Putamen (tissue), 1 donor: ENCODE data around the gene CCDC54.
A peak's percentile ranks its signal among the peaks of the same experiment; 100 is the strongest.

Experiments
- DNase-seq: peaks from one replicate; pipeline ENCODE4 v3.0.0-alpha.2; 2016; ENCODE audit warnings: low spot score

Gene CCDC54

GRCh38 chr3:107392549-107393165 is 15.4 kb downstream of the CCDC54 start:
- DNase-seq = no peak

- no peak for DNase-seq
These were observed 17.3 kb downstream of the CCDC54 start for GRCh38 chr3:107394502-107394901.

- peak; percentile 55 for DNase-seq
These were observed 17.8 kb downstream of the CCDC54 start for GRCh38 chr3:107395066-107395465.

- no peak for DNase-seq
These were observed 24.1 kb downstream of the CCDC54 start for GRCh38 chr3:107401301-107401700.

GRCh38 chr3:107402214-107402613 is 25.0 kb downstream of the CCDC54 start:
- DNase-seq = no peak

GRCh38 chr3:107404727-107405469 is 27.7 kb downstream of the CCDC54 start:
- DNase-seq = no peak

- DNase-seq = no peak
These were observed 30.1 kb downstream of the CCDC54 start for GRCh38 chr3:107407355-107407754.

GRCh38 chr3:107408513-107408912 is 31.3 kb downstream of the CCDC54 start:
- no peak for DNase-seq

- DNase-seq = no peak
These were observed 32.1 kb downstream of the CCDC54 start for GRCh38 chr3:107409365-107409764.

- DNase-seq = no peak
These were observed 33.4 kb downstream of the CCDC54 start for GRCh38 chr3:107410606-107411005.

- DNase-seq = no peak
These were observed 33.8 kb downstream of the CCDC54 start for GRCh38 chr3:107411056-107411455.

GRCh38 chr3:107411779-107412178 is 34.5 kb downstream of the CCDC54 start:
- no peak for DNase-seq

GRCh38 chr3:107412376-107412775 is 35.1 kb downstream of the CCDC54 start:
- no peak for DNase-seq

GRCh38 chr3:107413264-107413663 is 36.0 kb downstream of the CCDC54 start:
- DNase-seq = no peak

- no peak for DNase-seq
These were observed 37.2 kb downstream of the CCDC54 start for GRCh38 chr3:107414325-107414964.

- no peak for DNase-seq
These were observed 38.9 kb downstream of the CCDC54 start for GRCh38 chr3:107416138-107416537.

- no peak for DNase-seq
These were observed 39.6 kb downstream of the CCDC54 start for GRCh38 chr3:107416886-107417285.

- DNase-seq = peak; percentile 86
These were observed 44.0 kb downstream of the CCDC54 start for GRCh38 chr3:107421170-107421792.

GRCh38 chr3:107421881-107422280 is 44.6 kb downstream of the CCDC54 start:
- DNase-seq = no peak

GRCh38 chr3:107425033-107425432 is 47.8 kb downstream of the CCDC54 start:
- DNase-seq = no peak

GRCh38 chr3:107426223-107426622 is 49.0 kb downstream of the CCDC54 start:
- DNase-seq = no peak
